ENCODE results near the gene SCAP. TPM values are rescaled to one million over a fixed set of nuclear protein-coding genes. Genes with fewer than 3 reads are reported as not detected.

Gene SCAP
- total and polyA plus RNA-seq, 2 of the 13 experiments (the other 11 are each of a cell fraction or from before 2014, with no cell fraction given), result 40.4 to 53.3 TPM

DNA sequence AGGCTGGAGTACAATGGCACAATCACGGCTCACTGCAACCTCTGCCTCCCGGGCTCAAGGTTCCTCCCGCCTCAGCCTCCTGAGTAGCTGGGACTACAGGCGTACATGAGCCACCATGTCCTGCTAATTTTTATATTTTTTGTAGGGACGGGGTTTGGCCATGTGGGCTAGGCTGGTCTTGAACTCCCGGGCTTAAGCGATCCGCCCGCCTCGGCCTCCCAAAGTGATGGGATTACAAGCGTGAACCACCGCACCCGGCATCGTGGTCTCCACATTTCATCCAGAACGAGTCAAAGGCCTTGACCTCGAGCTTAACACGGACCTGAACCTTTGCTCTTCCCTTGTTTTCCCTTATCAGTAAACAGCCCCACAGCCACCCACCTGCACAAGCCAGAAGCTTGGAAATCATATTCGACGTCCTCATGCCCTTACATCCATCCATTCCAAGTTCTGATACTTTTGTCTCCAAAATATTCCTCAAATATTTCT, 96.3 kb downstream of the SCAP start (continued):
- TF ChIP-seq, protein P1, sequence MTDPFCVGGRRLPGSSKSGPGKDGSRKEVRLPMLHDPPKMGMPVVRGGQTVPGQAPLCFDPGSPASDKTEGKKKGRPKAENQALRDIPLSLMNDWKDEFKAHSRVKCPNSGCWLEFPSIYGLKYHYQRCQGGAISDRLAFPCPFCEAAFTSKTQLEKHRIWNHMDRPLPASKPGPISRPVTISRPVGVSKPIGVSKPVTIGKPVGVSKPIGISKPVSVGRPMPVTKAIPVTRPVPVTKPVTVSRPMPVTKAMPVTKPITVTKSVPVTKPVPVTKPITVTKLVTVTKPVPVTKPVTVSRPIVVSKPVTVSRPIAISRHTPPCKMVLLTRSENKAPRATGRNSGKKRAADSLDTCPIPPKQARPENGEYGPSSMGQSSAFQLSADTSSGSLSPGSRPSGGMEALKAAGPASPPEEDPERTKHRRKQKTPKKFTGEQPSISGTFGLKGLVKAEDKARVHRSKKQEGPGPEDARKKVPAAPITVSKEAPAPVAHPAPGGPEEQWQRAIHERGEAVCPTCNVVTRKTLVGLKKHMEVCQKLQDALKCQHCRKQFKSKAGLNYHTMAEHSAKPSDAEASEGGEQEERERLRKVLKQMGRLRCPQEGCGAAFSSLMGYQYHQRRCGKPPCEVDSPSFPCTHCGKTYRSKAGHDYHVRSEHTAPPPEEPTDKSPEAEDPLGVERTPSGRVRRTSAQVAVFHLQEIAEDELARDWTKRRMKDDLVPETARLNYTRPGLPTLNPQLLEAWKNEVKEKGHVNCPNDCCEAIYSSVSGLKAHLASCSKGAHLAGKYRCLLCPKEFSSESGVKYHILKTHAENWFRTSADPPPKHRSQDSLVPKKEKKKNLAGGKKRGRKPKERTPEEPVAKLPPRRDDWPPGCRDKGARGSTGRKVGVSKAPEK (CRISPR knock-in tag; IDR thresholded peaks at IDR 0.05; ENCODE audit: borderline replicate concordance), result no peak
- TF ChIP-seq, protein P2, sequence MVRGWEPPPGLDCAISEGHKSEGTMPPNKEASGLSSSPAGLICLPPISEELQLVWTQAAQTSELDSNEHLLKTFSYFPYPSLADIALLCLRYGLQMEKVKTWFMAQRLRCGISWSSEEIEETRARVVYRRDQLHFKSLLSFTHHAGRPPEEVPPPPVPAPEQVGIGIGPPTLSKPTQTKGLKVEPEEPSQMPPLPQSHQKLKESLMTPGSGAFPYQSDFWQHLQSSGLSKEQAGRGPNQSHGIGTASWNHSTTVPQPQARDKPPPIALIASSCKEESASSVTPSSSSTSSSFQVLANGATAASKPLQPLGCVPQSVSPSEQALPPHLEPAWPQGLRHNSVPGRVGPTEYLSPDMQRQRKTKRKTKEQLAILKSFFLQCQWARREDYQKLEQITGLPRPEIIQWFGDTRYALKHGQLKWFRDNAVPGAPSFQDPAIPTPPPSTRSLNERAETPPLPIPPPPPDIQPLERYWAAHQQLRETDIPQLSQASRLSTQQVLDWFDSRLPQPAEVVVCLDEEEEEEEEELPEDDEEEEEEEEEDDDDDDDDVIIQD (CRISPR knock-in tag; IDR thresholded peaks at IDR 0.05; ENCODE audit: low read depth), result peak; percentile 51; the same call in 1 of the 2 replicates
- TF ChIP-seq, protein P3, sequence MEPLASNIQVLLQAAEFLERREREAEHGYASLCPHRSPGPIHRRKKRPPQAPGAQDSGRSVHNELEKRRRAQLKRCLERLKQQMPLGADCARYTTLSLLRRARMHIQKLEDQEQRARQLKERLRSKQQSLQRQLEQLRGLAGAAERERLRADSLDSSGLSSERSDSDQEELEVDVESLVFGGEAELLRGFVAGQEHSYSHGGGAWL (CRISPR knock-in tag; IDR thresholded peaks at IDR 0.05), result peak; percentile 70
- peak; percentile 87; the same call in 1 of the 2 replicates for TF ChIP-seq ZNF746 (CRISPR knock-in tag; IDR thresholded peaks at IDR 0.05)
- TF ChIP-seq ZNF138 (CRISPR knock-in tag; IDR thresholded peaks at IDR 0.05; ENCODE audit: low read depth), result no peak
- TF ChIP-seq TCF12 (IDR thresholded peaks at IDR 0.05), result no peak
- no peak for TF ChIP-seq TCF12 (CRISPR knock-in tag; IDR thresholded peaks at IDR 0.05)
- no peak for TF ChIP-seq U2AF2 (IDR thresholded peaks at IDR 0.05; ENCODE audit: low read depth, low read length)
- TF ChIP-seq, protein P4, sequence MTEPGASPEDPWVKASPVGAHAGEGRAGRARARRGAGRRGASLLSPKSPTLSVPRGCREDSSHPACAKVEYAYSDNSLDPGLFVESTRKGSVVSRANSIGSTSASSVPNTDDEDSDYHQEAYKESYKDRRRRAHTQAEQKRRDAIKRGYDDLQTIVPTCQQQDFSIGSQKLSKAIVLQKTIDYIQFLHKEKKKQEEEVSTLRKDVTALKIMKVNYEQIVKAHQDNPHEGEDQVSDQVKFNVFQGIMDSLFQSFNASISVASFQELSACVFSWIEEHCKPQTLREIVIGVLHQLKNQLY (CRISPR knock-in tag; IDR thresholded peaks at IDR 0.05), result peak; percentile 71
- TF ChIP-seq MEIS2 (CRISPR knock-in tag; IDR thresholded peaks at IDR 0.05), result peak; percentile 65; the same call in 1 of the 2 replicates
- TF ChIP-seq DPF2 (CRISPR knock-in tag; IDR thresholded peaks at IDR 0.05; ENCODE audit: borderline replicate concordance, low read depth), result no peak
- TF ChIP-seq KDM1A (CRISPR knock-in tag; IDR thresholded peaks at IDR 0.05), result peak; percentile 60; the same call in 1 of the 2 replicates
- TF ChIP-seq, protein P5, sequence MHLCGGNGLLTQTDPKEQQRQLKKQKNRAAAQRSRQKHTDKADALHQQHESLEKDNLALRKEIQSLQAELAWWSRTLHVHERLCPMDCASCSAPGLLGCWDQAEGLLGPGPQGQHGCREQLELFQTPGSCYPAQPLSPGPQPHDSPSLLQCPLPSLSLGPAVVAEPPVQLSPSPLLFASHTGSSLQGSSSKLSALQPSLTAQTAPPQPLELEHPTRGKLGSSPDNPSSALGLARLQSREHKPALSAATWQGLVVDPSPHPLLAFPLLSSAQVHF (CRISPR knock-in tag; IDR thresholded peaks at IDR 0.05), result no peak
- TF ChIP-seq ZNF563 (CRISPR knock-in tag; IDR thresholded peaks at IDR 0.05), result peak; percentile 95
- no peak for TF ChIP-seq BHLHE40 (IDR thresholded peaks at IDR 0.05; ENCODE audit: low read length)
- TF ChIP-seq IRF2 (CRISPR knock-in tag; IDR thresholded peaks at IDR 0.05), result peak; percentile 83
- no peak; the same call in 1 of the 2 replicates for TF ChIP-seq ZFY (CRISPR knock-in tag; IDR thresholded peaks at IDR 0.05)
- TF ChIP-seq FOXK1 (CRISPR knock-in tag; IDR thresholded peaks at IDR 0.05; ENCODE audit: borderline replicate concordance, low read depth), result peak; percentile 74; the same call in 1 of the 2 replicates
- TF ChIP-seq ZNF263 (CRISPR knock-in tag; IDR thresholded peaks at IDR 0.05), result peak; percentile 77
- TF ChIP-seq, protein P6, sequence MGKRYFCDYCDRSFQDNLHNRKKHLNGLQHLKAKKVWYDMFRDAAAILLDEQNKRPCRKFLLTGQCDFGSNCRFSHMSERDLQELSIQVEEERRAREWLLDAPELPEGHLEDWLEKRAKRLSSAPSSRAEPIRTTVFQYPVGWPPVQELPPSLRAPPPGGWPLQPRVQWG (CRISPR knock-in tag; IDR thresholded peaks at IDR 0.05; ENCODE audit: borderline replicate concordance, low read depth), result 0 out of 2 replicates have a peak, but pooled peaks have one; percentile 9
- TF ChIP-seq ZNF567 (CRISPR knock-in tag; IDR thresholded peaks at IDR 0.05; ENCODE audit: borderline replicate concordance), result no peak
- TF ChIP-seq, protein P7, sequence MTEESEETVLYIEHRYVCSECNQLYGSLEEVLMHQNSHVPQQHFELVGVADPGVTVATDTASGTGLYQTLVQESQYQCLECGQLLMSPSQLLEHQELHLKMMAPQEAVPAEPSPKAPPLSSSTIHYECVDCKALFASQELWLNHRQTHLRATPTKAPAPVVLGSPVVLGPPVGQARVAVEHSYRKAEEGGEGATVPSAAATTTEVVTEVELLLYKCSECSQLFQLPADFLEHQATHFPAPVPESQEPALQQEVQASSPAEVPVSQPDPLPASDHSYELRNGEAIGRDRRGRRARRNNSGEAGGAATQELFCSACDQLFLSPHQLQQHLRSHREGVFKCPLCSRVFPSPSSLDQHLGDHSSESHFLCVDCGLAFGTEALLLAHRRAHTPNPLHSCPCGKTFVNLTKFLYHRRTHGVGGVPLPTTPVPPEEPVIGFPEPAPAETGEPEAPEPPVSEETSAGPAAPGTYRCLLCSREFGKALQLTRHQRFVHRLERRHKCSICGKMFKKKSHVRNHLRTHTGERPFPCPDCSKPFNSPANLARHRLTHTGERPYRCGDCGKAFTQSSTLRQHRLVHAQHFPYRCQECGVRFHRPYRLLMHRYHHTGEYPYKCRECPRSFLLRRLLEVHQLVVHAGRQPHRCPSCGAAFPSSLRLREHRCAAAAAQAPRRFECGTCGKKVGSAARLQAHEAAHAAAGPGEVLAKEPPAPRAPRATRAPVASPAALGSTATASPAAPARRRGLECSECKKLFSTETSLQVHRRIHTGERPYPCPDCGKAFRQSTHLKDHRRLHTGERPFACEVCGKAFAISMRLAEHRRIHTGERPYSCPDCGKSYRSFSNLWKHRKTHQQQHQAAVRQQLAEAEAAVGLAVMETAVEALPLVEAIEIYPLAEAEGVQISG (CRISPR knock-in tag; IDR thresholded peaks at IDR 0.05), result peak; percentile 80

All from HepG2 (cell line).